GM23338 (cell line): ENCODE measurements around the gene CECR2. TPM values are rescaled to one million over a fixed set of nuclear protein-coding genes. Genes with fewer than 3 reads are reported as not detected.

Experiments used
- ATAC-seq: fragments of 200-7000 bp; cut with Tn5 transposase; 3 replicates; pipeline ENCODE4 v1.9.1; 2020
- DNase-seq: peaks from one replicate; pipeline ENCODE4 v3.0.0-alpha.2; 2015; ENCODE audit warnings: low spot score
- H2AFZ ChIP-seq: fragments of 200-600 bp; sonication (generic); 2 replicates; pipeline ENCODE4 v1.8.0; 2016; ENCODE audit warnings: antibody characterized with exemption, mild to moderate bottlenecking, moderate library complexity
- H3F3A ChIP-seq: fragments of 200-600 bp; sonication (generic); replicated peaks from 2 replicates; pipeline ENCODE4 v1.8.0; 2017; ENCODE audit warnings: antibody characterized with exemption, mixed run types, low read depth
- H3K27ac ChIP-seq: fragments of 200-600 bp; sonication (generic); 2 replicates; pipeline ENCODE4 v1.6.1; 2016; ENCODE audit warnings: low read depth
- H3K27me3 ChIP-seq: fragments of 200-600 bp; sonication (generic); 2 replicates; pipeline ENCODE4 v1.8.0; 2016; ENCODE audit warnings: mild to moderate bottlenecking, mixed run types, moderate library complexity; ENCODE audit not compliant: insufficient read depth
- H3K36me3 ChIP-seq: fragments of 200-600 bp; sonication (generic); 2 replicates; pipeline ENCODE4 v1.8.0; 2016; ENCODE audit warnings: mild to moderate bottlenecking; ENCODE audit not compliant: insufficient read depth
- H3K4me1 ChIP-seq: fragments of 200-600 bp; sonication (generic); 2 replicates; pipeline ENCODE4 v1.8.0; 2016; ENCODE audit warnings: mild to moderate bottlenecking, moderate library complexity; ENCODE audit not compliant: insufficient read depth
- H3K4me2 ChIP-seq: fragments of 200-600 bp; sonication (generic); 2 replicates; pipeline ENCODE4 v1.7.1; 2017; ENCODE audit warnings: mixed run types
- H3K4me3 ChIP-seq: fragments of 200-600 bp; sonication (generic); 2 replicates; pipeline ENCODE4 v1.6.1; 2016; ENCODE audit warnings: mixed run types
- H3K79me2 ChIP-seq: fragments of 200-600 bp; sonication (generic); replicated peaks from 2 replicates; pipeline ENCODE4 v1.8.0; 2017; ENCODE audit warnings: mild to moderate bottlenecking; ENCODE audit not compliant: insufficient read depth
- H3K9me2 ChIP-seq: fragments of 200-600 bp; sonication (generic); 2 replicates; pipeline ENCODE4 v1.8.0; 2017; ENCODE audit not compliant: insufficient read depth
- H4K20me1 ChIP-seq: fragments of 200-600 bp; sonication (generic); replicated peaks from 2 replicates; pipeline ENCODE4 v1.8.0; 2017; ENCODE audit warnings: mild to moderate bottlenecking; ENCODE audit not compliant: insufficient read depth
- H3K27ac Mint-ChIP-seq: 2 replicates; pipeline ENCODE4 v1.8.0; 2020; ENCODE audit warnings: inconsistent platforms, mild to moderate bottlenecking, moderate library complexity, mixed read lengths
- H3K27me3 Mint-ChIP-seq: 3 replicates; pipeline ENCODE4 v1.8.0; 2022; ENCODE audit warnings: low read depth, mild to moderate bottlenecking, moderate library complexity, mixed read lengths, inconsistent platforms; ENCODE audit not compliant: insufficient read depth, poor library complexity
- H3K36me3 Mint-ChIP-seq: 3 replicates; pipeline ENCODE4 v1.8.0; 2021; ENCODE audit warnings: low read depth, mild to moderate bottlenecking, inconsistent platforms, moderate library complexity, mixed read lengths
- H3K4me1 Mint-ChIP-seq: 3 replicates; pipeline ENCODE4 v1.8.0; 2020; ENCODE audit warnings: mild to moderate bottlenecking, inconsistent platforms, mixed read lengths
- H3K4me3 Mint-ChIP-seq: 3 replicates; pipeline ENCODE4 v1.8.0; 2021; ENCODE audit warnings: moderate library complexity, mild to moderate bottlenecking, inconsistent platforms, mixed read lengths
- H3K9me3 Mint-ChIP-seq: 3 replicates; pipeline ENCODE4 v1.8.0; 2020; ENCODE audit warnings: moderate library complexity, mild to moderate bottlenecking, inconsistent platforms, mixed read lengths
- CREB1 ChIP-seq: fragments of 250-450 bp; sonication (Bioruptor Pico); IDR thresholded peaks from 2 replicates; pipeline ENCODE4 v1.5.0; 2020; ENCODE audit warnings: low read depth, mild to moderate bottlenecking, moderate library complexity
- EZH2 ChIP-seq: fragments of 200-600 bp; sonication (generic); IDR thresholded peaks from one replicate; pipeline ENCODE4 v1.8.0; 2017; ENCODE audit warnings: antibody characterized with exemption, mild to moderate bottlenecking, low read depth; ENCODE audit not compliant: unreplicated experiment
- POLR2AphosphoS5 ChIP-seq: IDR thresholded peaks from 2 replicates; pipeline ENCODE4 v1.6.1; 2016; ENCODE audit warnings: antibody characterized with exemption, low read depth
- STAT1 ChIP-seq: IDR thresholded peaks from one replicate; pipeline ENCODE4 v1.6.1; 2016; ENCODE audit warnings: antibody characterized with exemption; ENCODE audit not compliant: unreplicated experiment
- ZNF114 ChIP-seq: fragments of 250-450 bp; sonication (Bioruptor Pico); IDR thresholded peaks from 2 replicates; pipeline ENCODE4 v1.5.0; 2020; ENCODE audit warnings: mild to moderate bottlenecking, moderate library complexity
- polyA plus RNA-seq: library from polyadenylated mRNA; unstranded; fragments of >200 nt; fragmentation: Nextera tagmentation; extraction: Ambion mirVana; gene quantifications from 2 replicates; pipeline ENCODE4 v1.2.1, GENCODE V29; 2016
- total RNA-seq: library from RNA; depleted of rRNA; stranded (reverse); fragments of >200 nt; shearing (Covaris generic); gene quantifications from 2 replicates; pipeline ENCODE4 v1.2.3, GENCODE V29; 2014
- TF ChIP-seq, protein P1 (sequence below): fragments of 250-450 bp; sonication (Bioruptor Pico); IDR thresholded peaks from 2 replicates; pipeline ENCODE4 v1.5.0; 2020; ENCODE audit warnings: mild to moderate bottlenecking, moderate library complexity
- TF ChIP-seq, protein P2 (sequence below): IDR thresholded peaks from one replicate; pipeline ENCODE4 v1.6.1; 2018; ENCODE audit warnings: antibody characterized with exemption; ENCODE audit not compliant: unreplicated experiment

Gene CECR2
- total and polyA plus RNA-seq, 2 experiments from 2014 or later: 18.4 to 110 TPM

DNA sequence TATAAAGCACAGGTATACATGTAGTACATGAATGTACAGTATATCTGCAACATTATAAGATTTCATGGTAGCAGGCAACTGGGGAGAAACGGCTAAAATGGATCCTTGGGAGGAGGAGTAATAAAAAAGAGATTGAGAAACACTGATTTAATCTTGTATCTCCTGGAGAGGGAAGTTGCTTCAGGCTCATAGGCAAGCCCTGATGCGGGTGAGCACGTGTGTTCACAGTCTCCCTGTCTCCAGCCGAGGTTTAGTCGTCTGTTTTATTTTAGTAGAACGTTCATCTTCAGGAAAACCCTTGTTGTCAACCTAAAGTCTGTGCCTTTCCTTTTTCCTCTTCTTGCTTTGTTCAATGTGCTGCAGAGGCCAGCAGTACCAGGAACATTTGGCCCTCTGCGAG lies 172.2 kb downstream of the CECR2 start (continued):
- TF ChIP-seq, protein P1, sequence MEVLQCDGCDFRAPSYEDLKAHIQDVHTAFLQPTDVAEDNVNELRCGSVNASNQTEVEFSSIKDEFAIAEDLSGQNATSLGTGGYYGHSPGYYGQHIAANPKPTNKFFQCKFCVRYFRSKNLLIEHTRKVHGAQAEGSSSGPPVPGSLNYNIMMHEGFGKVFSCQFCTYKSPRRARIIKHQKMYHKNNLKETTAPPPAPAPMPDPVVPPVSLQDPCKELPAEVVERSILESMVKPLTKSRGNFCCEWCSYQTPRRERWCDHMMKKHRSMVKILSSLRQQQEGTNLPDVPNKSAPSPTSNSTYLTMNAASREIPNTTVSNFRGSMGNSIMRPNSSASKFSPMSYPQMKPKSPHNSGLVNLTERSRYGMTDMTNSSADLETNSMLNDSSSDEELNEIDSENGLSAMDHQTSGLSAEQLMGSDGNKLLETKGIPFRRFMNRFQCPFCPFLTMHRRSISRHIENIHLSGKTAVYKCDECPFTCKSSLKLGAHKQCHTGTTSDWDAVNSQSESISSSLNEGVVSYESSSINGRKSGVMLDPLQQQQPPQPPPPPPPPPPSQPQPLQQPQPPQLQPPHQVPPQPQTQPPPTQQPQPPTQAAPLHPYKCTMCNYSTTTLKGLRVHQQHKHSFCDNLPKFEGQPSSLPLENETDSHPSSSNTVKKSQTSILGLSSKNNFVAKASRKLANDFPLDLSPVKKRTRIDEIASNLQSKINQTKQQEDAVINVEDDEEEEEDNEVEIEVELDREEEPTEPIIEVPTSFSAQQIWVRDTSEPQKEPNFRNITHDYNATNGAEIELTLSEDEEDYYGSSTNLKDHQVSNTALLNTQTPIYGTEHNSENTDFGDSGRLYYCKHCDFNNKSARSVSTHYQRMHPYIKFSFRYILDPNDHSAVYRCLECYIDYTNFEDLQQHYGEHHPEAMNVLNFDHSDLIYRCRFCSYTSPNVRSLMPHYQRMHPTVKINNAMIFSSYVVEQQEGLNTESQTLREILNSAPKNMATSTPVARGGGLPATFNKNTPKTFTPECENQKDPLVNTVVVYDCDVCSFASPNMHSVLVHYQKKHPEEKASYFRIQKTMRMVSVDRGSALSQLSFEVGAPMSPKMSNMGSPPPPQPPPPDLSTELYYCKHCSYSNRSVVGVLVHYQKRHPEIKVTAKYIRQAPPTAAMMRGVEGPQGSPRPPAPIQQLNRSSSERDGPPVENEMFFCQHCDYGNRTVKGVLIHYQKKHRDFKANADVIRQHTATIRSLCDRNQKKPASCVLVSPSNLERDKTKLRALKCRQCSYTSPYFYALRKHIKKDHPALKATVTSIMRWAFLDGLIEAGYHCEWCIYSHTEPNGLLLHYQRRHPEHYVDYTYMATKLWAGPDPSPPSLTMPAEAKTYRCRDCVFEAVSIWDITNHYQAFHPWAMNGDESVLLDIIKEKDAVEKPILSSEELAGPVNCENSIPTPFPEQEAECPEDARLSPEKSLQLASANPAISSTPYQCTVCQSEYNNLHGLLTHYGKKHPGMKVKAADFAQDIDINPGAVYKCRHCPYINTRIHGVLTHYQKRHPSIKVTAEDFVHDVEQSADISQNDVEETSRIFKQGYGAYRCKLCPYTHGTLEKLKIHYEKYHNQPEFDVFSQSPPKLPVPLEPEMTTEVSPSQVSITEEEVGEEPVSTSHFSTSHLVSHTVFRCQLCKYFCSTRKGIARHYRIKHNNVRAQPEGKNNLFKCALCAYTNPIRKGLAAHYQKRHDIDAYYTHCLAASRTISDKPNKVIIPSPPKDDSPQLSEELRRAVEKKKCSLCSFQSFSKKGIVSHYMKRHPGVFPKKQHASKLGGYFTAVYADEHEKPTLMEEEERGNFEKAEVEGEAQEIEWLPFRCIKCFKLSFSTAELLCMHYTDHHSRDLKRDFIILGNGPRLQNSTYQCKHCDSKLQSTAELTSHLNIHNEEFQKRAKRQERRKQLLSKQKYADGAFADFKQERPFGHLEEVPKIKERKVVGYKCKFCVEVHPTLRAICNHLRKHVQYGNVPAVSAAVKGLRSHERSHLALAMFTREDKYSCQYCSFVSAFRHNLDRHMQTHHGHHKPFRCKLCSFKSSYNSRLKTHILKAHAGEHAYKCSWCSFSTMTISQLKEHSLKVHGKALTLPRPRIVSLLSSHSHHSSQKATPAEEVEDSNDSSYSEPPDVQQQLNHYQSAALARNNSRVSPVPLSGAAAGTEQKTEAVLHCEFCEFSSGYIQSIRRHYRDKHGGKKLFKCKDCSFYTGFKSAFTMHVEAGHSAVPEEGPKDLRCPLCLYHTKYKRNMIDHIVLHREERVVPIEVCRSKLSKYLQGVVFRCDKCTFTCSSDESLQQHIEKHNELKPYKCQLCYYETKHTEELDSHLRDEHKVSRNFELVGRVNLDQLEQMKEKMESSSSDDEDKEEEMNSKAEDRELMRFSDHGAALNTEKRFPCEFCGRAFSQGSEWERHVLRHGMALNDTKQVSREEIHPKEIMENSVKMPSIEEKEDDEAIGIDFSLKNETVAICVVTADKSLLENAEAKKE (CRISPR knock-in tag): no peak
- TF ChIP-seq EZH2: no peak
- no peak for TF ChIP-seq ZNF114 (CRISPR knock-in tag)
- no peak for TF ChIP-seq CREB1 (CRISPR knock-in tag)

DNA sequence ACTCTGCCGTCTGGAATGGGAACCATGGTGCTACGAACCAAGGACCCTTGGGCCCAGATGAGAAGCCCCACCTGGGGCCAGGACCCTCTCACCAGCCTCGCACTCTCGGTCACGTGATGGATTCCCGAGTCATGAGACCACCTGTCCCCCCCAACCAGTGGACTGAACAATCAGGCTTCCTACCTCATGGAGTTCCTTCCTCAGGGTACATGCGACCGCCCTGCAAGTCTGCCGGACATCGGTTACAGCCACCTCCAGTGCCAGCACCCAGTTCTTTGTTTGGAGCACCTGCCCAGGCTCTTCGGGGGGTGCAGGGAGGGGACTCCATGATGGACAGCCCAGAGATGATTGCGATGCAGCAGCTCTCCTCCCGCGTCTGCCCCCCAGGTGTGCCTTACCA lies 173.2 kb downstream of the CECR2 start:
- H3K4me1 Mint-ChIP-seq: peaks cover under 1% of the 10 kb centered on the region; the same call in 2 of the 3 replicates
- peaks cover 83% of the 10 kb centered on the region for H3K36me3 Mint-ChIP-seq
- H3K4me2 ChIP-seq: no peak overlapping the region
- TF ChIP-seq, protein P2, sequence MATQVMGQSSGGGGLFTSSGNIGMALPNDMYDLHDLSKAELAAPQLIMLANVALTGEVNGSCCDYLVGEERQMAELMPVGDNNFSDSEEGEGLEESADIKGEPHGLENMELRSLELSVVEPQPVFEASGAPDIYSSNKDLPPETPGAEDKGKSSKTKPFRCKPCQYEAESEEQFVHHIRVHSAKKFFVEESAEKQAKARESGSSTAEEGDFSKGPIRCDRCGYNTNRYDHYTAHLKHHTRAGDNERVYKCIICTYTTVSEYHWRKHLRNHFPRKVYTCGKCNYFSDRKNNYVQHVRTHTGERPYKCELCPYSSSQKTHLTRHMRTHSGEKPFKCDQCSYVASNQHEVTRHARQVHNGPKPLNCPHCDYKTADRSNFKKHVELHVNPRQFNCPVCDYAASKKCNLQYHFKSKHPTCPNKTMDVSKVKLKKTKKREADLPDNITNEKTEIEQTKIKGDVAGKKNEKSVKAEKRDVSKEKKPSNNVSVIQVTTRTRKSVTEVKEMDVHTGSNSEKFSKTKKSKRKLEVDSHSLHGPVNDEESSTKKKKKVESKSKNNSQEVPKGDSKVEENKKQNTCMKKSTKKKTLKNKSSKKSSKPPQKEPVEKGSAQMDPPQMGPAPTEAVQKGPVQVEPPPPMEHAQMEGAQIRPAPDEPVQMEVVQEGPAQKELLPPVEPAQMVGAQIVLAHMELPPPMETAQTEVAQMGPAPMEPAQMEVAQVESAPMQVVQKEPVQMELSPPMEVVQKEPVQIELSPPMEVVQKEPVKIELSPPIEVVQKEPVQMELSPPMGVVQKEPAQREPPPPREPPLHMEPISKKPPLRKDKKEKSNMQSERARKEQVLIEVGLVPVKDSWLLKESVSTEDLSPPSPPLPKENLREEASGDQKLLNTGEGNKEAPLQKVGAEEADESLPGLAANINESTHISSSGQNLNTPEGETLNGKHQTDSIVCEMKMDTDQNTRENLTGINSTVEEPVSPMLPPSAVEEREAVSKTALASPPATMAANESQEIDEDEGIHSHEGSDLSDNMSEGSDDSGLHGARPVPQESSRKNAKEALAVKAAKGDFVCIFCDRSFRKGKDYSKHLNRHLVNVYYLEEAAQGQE: no peak
- TF ChIP-seq POLR2AphosphoS5 (no peak), EZH2 (no peak), STAT1 (no peak)
- no peaks in the 10 kb centered on the region for H3K9me2 ChIP-seq
- no peak overlapping the region for H3K4me3 Mint-ChIP-seq
- peaks cover 37% of the 10 kb centered on the region for H3F3A ChIP-seq
- ATAC-seq (no peak), DNase-seq (no peak)
- H3K36me3 ChIP-seq: peaks cover 63% of the 10 kb centered on the region
- peaks cover 17% of the 10 kb centered on the region for H4K20me1 ChIP-seq
- H3K27me3 Mint-ChIP-seq: peaks cover 7% of the 10 kb centered on the region
- no peak overlapping the region for H3K27ac ChIP-seq
- no peaks in the 10 kb centered on the region for H3K4me1 ChIP-seq
- no peaks in the 10 kb centered on the region for H3K9me3 Mint-ChIP-seq
- H3K4me3 ChIP-seq: no peak overlapping the region
- H3K79me2 ChIP-seq: peaks cover 18% of the 10 kb centered on the region; the same call in 1 of the 2 replicates
- no peak overlapping the region for H2AFZ ChIP-seq
- H3K27me3 ChIP-seq: no peaks in the 10 kb centered on the region
- no peak overlapping the region for H3K27ac Mint-ChIP-seq
